ENCODE measurements around the gene ZNF213. TPM values are rescaled to one million over a fixed set of nuclear protein-coding genes. Genes with fewer than 3 reads are reported as not detected.

Gene ZNF213
- total RNA-seq, 1 experiment from 2014 or later = 5.3 TPM

DNA sequence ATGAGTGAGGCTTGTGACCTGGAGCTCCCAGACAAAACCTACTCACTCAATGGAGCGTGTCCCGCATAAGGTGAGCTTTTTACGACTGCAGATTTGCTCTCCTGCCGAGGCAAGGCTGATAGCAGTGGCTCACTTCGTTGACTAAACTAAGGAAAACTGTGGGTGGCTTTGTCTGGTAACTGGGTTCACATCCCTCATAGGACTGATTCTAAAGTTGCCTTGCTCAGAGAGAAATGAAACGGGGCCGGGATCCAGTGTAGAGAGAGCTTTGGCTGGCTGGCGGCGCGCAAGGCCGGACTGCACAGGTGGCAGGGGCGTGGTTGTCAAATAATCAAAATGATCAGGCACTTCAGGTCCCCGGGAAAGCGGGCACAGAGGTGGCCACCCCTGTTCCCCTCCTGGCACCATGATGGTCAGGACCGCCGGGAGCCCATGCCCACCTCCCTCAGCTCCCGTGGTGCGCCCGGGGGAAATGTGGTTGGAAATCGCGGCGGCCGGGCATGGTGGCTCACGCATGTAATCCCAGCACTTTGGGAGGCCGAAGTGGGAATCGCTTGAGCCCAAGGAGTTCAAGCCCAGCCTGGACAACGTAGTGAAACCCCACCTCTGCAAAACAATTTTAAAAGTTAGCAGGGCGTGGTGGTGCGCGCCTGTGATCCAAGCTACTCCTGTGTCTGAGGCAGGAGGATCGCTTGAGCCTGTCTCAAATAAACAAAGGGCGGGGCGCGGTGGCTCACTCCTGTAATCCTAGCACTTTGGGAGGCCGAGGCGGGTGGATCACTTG lies 26.6 kb downstream of the ZNF213 start:
- CTCF ChIA-PET = interaction anchor here (1.1 to 1.2 kb wide), 3 partner anchors 9 to 27 kb away, joined by 5 to 7 read pairs (median 6); partner anchors contain the start of gene ZNF213
- no TSS peak for BruUV-seq (replicated peaks)

DNA sequence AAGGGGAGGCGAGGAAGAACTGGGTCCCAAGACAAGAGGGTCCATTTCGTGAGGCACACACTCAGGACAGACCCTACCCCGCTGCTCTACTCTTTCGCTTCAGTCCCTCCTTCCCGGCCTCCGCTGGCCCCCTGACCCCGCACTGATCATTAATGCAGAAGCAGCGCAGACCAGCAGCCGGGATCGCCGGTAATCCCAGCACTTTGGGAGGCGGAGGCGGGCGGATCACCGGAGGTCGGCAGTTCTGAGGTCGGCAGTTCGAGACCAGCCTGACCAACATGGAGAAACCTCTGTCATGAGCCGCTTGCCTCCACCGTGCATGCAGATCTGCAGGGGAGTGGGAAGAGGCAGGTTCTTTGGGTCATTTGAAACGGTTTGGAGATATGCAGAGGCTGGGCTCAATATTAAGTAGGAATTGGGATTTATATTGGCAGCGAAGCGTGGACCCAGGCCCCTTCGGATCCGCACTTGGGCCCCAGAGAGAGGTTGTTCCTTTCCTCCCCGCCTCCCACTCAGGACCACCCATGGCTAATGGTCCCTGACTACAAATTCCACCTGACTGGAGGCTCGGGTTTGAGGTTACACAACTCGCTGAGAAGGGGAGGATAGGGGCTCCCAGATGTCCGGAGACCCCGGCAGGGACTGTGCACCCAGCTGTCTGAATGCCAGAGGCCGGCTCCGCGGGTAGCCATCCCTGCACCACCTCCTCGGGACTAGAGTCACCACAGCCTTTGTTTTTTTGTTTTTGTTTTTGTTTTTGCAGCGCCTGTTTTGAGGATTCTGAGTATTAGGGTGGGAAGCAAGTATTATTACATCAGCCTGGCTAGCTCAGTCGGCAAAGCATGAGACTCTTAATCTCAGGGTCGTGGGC lies 29.5 kb downstream of the ZNF213 start:
- Mint-ChIP-seq H3K36me3 (ENCODE audit: insufficient read depth, unreplicated experiment) (peaks cover 14% of the 10 kb centered on the region), H3K27me3 (ENCODE audit: insufficient read depth, unreplicated experiment) (no peaks in the 10 kb centered on the region), H3K4me3 (ENCODE audit: unreplicated experiment) (no peak overlapping the region), H3K4me1 (ENCODE audit: low read depth, unreplicated experiment) (peaks cover 7% of the 10 kb centered on the region), H3K9me3 (ENCODE audit: unreplicated experiment) (no peaks in the 10 kb centered on the region), H3K27ac (ENCODE audit: unreplicated experiment) (no peak overlapping the region)
- no peaks in the 10 kb centered on the region for H3K9me3 ChIP-seq
- CTCF ChIA-PET = interaction anchor here (1.0 kb wide), 1 partner anchor 12 kb away, joined by 3 read pairs; no protein-coding TSS in a partner anchor
- H3K27me3 ChIP-seq (replicated peaks; ENCODE audit: control insufficient read depth, insufficient read depth, low read length) = no peaks in the 10 kb centered on the region
- POLR2A ChIA-PET = no interaction called here
- TF ChIP-seq, protein P1, sequence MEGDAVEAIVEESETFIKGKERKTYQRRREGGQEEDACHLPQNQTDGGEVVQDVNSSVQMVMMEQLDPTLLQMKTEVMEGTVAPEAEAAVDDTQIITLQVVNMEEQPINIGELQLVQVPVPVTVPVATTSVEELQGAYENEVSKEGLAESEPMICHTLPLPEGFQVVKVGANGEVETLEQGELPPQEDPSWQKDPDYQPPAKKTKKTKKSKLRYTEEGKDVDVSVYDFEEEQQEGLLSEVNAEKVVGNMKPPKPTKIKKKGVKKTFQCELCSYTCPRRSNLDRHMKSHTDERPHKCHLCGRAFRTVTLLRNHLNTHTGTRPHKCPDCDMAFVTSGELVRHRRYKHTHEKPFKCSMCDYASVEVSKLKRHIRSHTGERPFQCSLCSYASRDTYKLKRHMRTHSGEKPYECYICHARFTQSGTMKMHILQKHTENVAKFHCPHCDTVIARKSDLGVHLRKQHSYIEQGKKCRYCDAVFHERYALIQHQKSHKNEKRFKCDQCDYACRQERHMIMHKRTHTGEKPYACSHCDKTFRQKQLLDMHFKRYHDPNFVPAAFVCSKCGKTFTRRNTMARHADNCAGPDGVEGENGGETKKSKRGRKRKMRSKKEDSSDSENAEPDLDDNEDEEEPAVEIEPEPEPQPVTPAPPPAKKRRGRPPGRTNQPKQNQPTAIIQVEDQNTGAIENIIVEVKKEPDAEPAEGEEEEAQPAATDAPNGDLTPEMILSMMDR (IDR thresholded peaks at IDR 0.05; ENCODE audit: insufficient read depth in 1 of 2, low read depth in 1 of 2, low read length in 1 of 2, severe bottlenecking in 1 of 2, unreplicated experiment in 1 of 2) = no peak
- no TSS peak for BruUV-seq (replicated peaks)
- H3K4me3 ChIP-seq (ENCODE audit: low read depth, low read length) = no peak overlapping the region
- 0 out of 2 replicates have a peak, but pooled peaks cover 4% of the 10 kb centered on the region for H3K4me1 ChIP-seq
- H3K36me3 ChIP-seq (ENCODE audit: control insufficient read depth, insufficient read depth, low read length) = no peaks in the 10 kb centered on the region
- no peak for DNase-seq
- intact Hi-C loops (cut with micrococcal nuclease; ENCODE audit: unreplicated experiment) = no loop called here

More for the DNA sequence above, 26.6 kb downstream of the ZNF213 start:
- H3K4me1 Mint-ChIP-seq (ENCODE audit: low read depth, unreplicated experiment) = peaks cover 7% of the 10 kb centered on the region
- intact Hi-C loops (cut with micrococcal nuclease; ENCODE audit: unreplicated experiment) = no loop called here
- peak overlapping the region; percentile 22 for H3K27ac Mint-ChIP-seq (ENCODE audit: unreplicated experiment)
- DNase-seq = peak in 1 of 2 experiments; percentile 30
- POLR2A ChIA-PET = interaction anchor here (0.8 kb wide), 1 partner anchor 27 kb away, joined by 4 read pairs; the partner anchor contains the start of gene ZNF213
- Histone ChIP-seq H3K4me3 (ENCODE audit: low read depth, low read length) (no peak overlapping the region), H3K27me3 (replicated peaks; ENCODE audit: control insufficient read depth, insufficient read depth, low read length) (no peaks in the 10 kb centered on the region), H3K9me3 (no peaks in the 10 kb centered on the region), H3K36me3 (ENCODE audit: control insufficient read depth, insufficient read depth, low read length) (no peaks in the 10 kb centered on the region), H3K4me1 (0 out of 2 replicates have a peak, but pooled peaks cover 4% of the 10 kb centered on the region)
- no peaks in the 10 kb centered on the region for H3K9me3 Mint-ChIP-seq (ENCODE audit: unreplicated experiment)
- peak overlapping the region; percentile 63 for H3K4me3 Mint-ChIP-seq (ENCODE audit: unreplicated experiment)
- TF ChIP-seq, protein P1 (IDR thresholded peaks at IDR 0.05; ENCODE audit: insufficient read depth in 1 of 2, low read depth in 1 of 2, low read length in 1 of 2, severe bottlenecking in 1 of 2, unreplicated experiment in 1 of 2) = no peak
- peaks cover 41% of the 10 kb centered on the region for H3K36me3 Mint-ChIP-seq (ENCODE audit: insufficient read depth, unreplicated experiment)
- H3K27me3 Mint-ChIP-seq (ENCODE audit: insufficient read depth, unreplicated experiment) = no peaks in the 10 kb centered on the region
